Lower leg skin (tissue), 4 donors: ENCODE measurements around the gene RUNX1. TPM values are rescaled to one million over a fixed set of nuclear protein-coding genes. Genes with fewer than 3 reads are reported as not detected.

Experiments used
- DNase-seq, 2 donors: peaks; one replicate each; pipeline ENCODE4 v3.0.0-alpha.2; 2019; ENCODE audit warnings: low spot score in 2 of 2
- H3K4me3 ChIP-seq: fragments of 200-600 bp; sonication (generic); 2 replicates; pipeline ENCODE4 v1.5.1; 2017; ENCODE audit warnings: mild to moderate bottlenecking, low read depth; ENCODE audit not compliant: poor library complexity, severe bottlenecking
- POLR2A ChIP-seq, 2 donors: fragments of 450-650 bp; IDR thresholded peaks; one replicate each; pipeline ENCODE4 v1.6.1; 2016 to 2017; ENCODE audit warnings: antibody characterized with exemption in 2 of 2, mild to moderate bottlenecking in 1 of 2, moderate library complexity in 1 of 2
- WGBS, 2 donors: methylation state at CpG; one replicate each; pipeline ENCODE4 v1.1.5; 2018; 5-methylcytosine and 5-hydroxymethylcytosine counted together
- intact Hi-C: fragments of 100-400 bp; cut with DNase I; formaldehyde crosslinking; loops from one replicate; pipeline ENCODE4 v1.15.0; 2023; ENCODE audit warnings: low total_unique reads
- total RNA-seq, 4 donors: library from RNA; depleted of rRNA; stranded (reverse); fragments of >200 nt; gene quantifications; one replicate each; pipeline ENCODE4 v1.1.0, GENCODE V29; 2016
- TF ChIP-seq, protein P1 (sequence below), 3 donors: fragments of 450-650 bp; IDR thresholded peaks; one replicate each; pipeline ENCODE4 v1.5.1; 2016; ENCODE audit warnings: antibody characterized with exemption in 3 of 3, mild to moderate bottlenecking in 3 of 3, moderate library complexity in 2 of 3

The RUNX1 gene
- total RNA-seq, 4 donors from 2014 or later: 7.3 to 29.1 (median 18.1) TPM

DNA sequence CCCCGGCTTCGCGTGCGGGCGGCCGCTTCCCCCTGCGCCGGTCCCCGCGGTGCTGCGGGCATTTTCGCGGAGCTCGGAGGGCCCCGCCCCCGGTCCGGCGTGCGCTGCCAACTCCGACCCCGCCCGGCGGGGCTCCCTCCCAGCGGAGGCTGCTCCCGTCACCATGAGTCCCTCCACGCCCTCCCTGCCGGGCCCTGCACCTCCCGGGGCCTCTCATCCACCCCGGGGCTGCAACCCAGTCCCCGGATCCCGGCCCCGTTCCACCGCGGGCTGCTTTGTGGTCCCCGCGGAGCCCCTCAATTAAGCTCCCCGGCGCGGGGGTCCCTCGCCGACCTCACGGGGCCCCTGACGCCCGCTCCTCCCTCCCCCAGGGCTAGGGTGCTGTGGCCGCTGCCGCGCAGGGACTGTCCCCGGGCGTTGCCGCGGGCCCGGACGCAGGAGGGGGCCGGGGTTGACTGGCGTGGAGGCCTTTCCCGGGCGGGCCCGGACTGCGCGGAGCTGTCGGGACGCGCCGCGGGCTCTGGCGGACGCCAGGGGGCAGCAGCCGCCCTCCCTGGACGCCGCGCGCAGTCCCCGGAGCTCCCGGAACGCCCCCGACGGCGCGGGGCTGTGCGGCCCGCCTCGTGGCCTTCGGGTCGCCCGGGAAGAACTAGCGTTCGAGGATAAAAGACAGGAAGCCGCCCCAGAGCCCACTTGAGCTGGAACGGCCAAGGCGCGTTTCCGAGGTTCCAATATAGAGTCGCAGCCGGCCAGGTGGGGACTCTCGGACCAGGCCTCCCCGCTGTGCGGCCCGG is 159.2 kb downstream of the RUNX1 start:
- intact Hi-C loops: no loop called here
- DNase-seq: peak; percentile 52 to 95
- peak overlapping the region; percentile 79 for H3K4me3 ChIP-seq
- TF ChIP-seq, protein P1, sequence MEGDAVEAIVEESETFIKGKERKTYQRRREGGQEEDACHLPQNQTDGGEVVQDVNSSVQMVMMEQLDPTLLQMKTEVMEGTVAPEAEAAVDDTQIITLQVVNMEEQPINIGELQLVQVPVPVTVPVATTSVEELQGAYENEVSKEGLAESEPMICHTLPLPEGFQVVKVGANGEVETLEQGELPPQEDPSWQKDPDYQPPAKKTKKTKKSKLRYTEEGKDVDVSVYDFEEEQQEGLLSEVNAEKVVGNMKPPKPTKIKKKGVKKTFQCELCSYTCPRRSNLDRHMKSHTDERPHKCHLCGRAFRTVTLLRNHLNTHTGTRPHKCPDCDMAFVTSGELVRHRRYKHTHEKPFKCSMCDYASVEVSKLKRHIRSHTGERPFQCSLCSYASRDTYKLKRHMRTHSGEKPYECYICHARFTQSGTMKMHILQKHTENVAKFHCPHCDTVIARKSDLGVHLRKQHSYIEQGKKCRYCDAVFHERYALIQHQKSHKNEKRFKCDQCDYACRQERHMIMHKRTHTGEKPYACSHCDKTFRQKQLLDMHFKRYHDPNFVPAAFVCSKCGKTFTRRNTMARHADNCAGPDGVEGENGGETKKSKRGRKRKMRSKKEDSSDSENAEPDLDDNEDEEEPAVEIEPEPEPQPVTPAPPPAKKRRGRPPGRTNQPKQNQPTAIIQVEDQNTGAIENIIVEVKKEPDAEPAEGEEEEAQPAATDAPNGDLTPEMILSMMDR (IDR thresholded peaks at IDR 0.05): no peak
- TF ChIP-seq POLR2A (IDR thresholded peaks at IDR 0.05): no peak
- 0 to 2% methylated on average over 44 to 50 of the region's 98 CpGs for WGBS, 2 donors

DNA sequence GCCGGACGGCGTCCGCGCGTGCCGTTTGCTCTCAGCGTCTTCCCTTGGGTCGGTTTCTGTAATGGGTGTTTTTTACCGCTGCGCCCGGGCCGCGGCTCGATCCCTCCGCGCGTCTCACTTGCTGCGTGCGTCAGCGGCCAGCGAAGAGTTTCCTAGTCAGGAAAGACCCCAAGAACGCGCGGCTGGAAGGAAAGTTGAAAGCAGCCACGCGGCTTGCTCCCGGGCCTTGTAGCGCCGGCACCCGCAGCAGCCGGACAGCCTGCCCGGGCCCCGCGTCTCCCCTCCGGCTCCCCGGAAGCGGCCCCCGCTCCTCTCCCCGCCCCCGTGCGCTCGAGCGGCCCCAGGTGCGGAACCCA is 159.8 kb downstream of the RUNX1 start:
- WGBS, 2 donors: 1 to 20% methylated on average over 2 to 42 of the region's 45 CpGs
- peak; percentile 40 to 91 for DNase-seq
- peak overlapping the region; percentile 79 for H3K4me3 ChIP-seq
- TF ChIP-seq, protein P1 (IDR thresholded peaks at IDR 0.05): no peak
- TF ChIP-seq POLR2A (IDR thresholded peaks at IDR 0.05): no peak
- intact Hi-C loops: no loop called here

DNA sequence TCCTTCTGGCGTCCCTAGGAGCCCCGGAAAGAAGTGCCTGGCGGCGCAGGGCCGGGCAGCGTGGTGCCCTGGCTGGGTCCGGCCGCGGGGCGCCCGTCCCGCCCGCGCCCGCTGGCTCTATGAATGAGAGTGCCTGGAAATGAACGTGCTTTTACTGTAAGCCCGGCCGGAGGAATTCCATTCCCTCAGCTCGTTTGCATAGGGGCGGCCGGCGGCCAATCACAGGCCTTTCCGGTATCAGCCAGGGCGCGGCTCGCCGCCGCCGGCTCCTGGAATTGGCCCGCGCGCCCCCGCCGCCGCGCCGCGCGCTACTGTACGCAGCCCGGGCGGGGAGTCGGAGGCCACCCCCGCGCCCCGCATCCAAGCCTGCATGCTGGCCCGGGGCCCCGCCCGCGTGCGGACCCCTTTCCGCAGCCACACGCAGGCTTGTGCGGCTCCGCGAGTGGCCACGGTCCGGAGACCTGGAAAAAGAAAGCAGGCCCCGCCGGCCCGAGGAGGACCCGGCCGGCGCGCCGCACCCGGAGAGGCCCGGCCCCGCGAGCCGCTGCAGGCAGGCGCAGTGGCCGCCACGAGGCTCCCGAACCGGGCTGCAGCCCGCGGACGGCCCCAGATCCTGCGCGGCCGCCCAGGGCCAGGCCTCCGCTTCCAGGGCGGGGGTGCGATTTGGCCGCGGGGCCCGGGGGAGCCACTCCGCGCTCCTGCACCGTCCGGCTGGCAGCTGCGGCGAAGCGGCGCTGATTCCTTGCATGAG is 160.4 kb downstream of the RUNX1 start:
- WGBS, 2 donors: 0 to 2% methylated on average over 36 to 43 of the region's 96 CpGs
- peak overlapping the region; percentile 79 for H3K4me3 ChIP-seq
- TF ChIP-seq POLR2A (IDR thresholded peaks at IDR 0.05): no peak
- TF ChIP-seq, protein P1 (IDR thresholded peaks at IDR 0.05): no peak
- peak; percentile 92 to 98 for DNase-seq
- intact Hi-C loops: no loop called here

DNA sequence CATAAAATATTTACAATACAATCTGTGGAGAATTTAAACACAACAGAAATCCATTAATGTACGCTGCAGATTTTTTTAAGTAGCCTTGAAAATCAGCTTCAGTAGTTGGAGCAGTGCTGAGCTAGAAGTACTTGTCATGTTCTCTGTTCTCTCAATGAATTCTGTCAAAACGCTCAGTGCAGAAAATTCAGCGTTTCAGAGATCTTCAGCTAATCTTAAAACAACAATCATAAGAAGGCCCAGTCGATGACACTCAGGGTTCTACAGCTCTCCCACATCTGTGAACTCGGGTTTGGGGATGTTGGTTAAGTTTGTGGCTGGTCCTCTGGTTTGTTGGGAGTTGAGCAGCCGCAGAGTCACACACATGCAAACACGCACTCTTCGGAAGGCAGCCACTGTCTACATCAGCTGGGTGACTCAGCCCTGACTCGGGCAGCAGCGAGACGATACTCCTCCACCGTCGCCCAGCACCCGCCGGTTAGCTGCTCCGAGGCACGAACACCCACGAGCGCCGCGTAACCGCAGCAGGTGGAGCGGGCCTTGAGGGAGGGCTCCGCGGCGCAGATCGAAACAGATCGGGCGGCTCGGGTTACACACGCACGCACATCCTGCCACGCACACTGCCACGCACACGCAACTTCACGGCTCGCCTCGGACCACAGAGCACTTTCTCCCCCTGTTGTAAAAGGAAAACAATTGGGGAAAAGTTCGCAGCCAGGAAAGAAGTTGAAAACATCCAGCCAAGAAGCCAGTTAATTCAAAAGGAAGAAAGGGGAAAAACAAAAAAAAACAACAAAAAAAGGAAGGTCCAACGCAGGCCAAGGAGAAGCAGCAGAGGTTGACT is 161.2 kb downstream of the RUNX1 start:
- DNase-seq: peak; percentile 74 to 95
- TF ChIP-seq POLR2A (IDR thresholded peaks at IDR 0.05): no peak
- TF ChIP-seq, protein P1 (IDR thresholded peaks at IDR 0.05): no peak
- peak overlapping the region; percentile 33 for H3K4me3 ChIP-seq
- WGBS, 2 donors: 1% methylated on average over 35 to 40 of the region's 40 CpGs
- intact Hi-C loops: no loop called here

DNA sequence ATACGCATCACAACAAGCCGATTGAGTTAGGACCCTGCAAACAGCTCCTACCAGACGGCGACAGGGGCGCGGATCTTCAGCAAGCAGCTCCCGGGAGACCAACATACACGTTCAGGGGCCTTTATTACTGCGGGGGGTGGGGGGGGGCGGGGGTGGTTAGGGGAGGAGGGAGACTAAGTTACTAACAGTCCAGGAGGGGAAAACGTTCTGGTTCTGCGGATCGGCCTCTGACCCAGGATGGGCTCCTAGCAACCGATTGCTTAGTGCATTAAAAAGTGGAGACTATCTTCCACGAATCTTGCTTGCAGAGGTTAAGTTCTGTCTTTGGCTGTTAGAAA is 162.0 kb downstream of the RUNX1 start:
- WGBS, 2 donors: 2 to 6% methylated on average over 13 to 15 of the region's 15 CpGs
- TF ChIP-seq, protein P1 (IDR thresholded peaks at IDR 0.05): no peak
- TF ChIP-seq POLR2A (IDR thresholded peaks at IDR 0.05): no peak
- H3K4me3 ChIP-seq: peak overlapping the region; percentile 74
- no peak for DNase-seq
- intact Hi-C loops: no loop called here
